ENCODE results near the gene SLC39A9. TPM values are rescaled to one million over a fixed set of nuclear protein-coding genes. Genes with fewer than 3 reads are reported as not detected.
A peak's percentile ranks its signal among the peaks of the same experiment; 100 is the strongest.

The SLC39A9 gene
- total and polyA plus RNA-seq, 2 of the 13 experiments (the other 11 are each of a cell fraction or from before 2014, with no cell fraction given), result 46.6 to 69.5 TPM

DNA sequence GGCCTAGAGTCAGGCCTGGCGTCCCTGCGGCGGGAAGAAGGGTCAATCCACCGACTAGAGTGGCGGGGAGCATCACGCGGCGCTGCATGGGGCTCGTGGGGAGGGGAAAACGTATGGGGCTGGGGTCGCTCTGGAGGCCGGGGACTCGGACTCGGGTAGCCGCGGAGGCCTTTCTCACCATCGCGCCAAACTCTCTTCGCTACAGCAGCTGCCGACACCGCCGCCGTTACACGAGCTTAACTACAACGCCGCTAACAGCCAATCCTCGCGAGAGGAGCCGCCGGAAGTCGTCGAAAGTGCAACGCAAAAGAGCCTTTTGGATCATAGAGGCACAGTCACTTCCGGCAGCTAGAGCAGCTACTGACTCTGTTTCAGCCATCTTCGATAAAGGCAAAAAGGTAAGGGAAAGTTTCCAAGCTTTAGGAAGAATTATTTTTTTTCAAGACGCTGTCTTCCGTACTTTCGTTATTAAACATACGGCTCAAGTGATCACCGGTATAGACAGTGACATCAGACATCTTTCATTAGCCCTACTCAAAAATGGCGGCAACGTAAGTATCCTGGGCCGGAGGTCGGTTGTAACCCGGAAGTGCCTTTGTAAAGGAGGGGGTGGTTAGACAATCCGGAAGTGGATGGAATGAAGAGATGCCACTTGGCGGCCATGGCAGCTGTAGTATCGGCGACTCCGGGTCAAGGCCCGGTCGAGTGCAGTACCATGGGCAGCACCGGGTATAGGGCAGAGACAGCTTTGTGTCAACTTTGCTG, at the start of gene SLC39A9, which contains the start of gene ERH (continued):
- TF ChIP-seq, protein P1, sequence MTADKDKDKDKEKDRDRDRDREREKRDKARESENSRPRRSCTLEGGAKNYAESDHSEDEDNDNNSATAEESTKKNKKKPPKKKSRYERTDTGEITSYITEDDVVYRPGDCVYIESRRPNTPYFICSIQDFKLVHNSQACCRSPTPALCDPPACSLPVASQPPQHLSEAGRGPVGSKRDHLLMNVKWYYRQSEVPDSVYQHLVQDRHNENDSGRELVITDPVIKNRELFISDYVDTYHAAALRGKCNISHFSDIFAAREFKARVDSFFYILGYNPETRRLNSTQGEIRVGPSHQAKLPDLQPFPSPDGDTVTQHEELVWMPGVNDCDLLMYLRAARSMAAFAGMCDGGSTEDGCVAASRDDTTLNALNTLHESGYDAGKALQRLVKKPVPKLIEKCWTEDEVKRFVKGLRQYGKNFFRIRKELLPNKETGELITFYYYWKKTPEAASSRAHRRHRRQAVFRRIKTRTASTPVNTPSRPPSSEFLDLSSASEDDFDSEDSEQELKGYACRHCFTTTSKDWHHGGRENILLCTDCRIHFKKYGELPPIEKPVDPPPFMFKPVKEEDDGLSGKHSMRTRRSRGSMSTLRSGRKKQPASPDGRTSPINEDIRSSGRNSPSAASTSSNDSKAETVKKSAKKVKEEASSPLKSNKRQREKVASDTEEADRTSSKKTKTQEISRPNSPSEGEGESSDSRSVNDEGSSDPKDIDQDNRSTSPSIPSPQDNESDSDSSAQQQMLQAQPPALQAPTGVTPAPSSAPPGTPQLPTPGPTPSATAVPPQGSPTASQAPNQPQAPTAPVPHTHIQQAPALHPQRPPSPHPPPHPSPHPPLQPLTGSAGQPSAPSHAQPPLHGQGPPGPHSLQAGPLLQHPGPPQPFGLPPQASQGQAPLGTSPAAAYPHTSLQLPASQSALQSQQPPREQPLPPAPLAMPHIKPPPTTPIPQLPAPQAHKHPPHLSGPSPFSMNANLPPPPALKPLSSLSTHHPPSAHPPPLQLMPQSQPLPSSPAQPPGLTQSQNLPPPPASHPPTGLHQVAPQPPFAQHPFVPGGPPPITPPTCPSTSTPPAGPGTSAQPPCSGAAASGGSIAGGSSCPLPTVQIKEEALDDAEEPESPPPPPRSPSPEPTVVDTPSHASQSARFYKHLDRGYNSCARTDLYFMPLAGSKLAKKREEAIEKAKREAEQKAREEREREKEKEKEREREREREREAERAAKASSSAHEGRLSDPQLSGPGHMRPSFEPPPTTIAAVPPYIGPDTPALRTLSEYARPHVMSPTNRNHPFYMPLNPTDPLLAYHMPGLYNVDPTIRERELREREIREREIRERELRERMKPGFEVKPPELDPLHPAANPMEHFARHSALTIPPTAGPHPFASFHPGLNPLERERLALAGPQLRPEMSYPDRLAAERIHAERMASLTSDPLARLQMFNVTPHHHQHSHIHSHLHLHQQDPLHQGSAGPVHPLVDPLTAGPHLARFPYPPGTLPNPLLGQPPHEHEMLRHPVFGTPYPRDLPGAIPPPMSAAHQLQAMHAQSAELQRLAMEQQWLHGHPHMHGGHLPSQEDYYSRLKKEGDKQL (CRISPR knock-in tag; IDR thresholded peaks at IDR 0.05; ENCODE audit: low read depth), result 0 out of 2 replicates have a peak, but pooled peaks have one; percentile 48
- no peak for TF ChIP-seq ZNF382 (CRISPR knock-in tag; IDR thresholded peaks at IDR 0.05; ENCODE audit: borderline replicate concordance)
- peak; percentile 59 for TF ChIP-seq ZNF883 (CRISPR knock-in tag; IDR thresholded peaks at IDR 0.05; ENCODE audit: not compliant biosample characterization)
- peak; percentile 43; the same call in 1 of the 2 replicates for TF ChIP-seq NFYC (CRISPR knock-in tag; IDR thresholded peaks at IDR 0.05)
- peak; percentile 77; the same call in 1 of the 2 replicates for TF ChIP-seq EHMT2 (IDR thresholded peaks at IDR 0.05; ENCODE audit: borderline replicate concordance, low read depth, low read length)
- TF ChIP-seq ZNF709 (CRISPR knock-in tag; IDR thresholded peaks at IDR 0.05), result peak; percentile 29; the same call in 1 of the 2 replicates
- peak; percentile 99 for TF ChIP-seq HOXA3 (CRISPR knock-in tag; IDR thresholded peaks at IDR 0.05)
- TF ChIP-seq, protein P2, sequence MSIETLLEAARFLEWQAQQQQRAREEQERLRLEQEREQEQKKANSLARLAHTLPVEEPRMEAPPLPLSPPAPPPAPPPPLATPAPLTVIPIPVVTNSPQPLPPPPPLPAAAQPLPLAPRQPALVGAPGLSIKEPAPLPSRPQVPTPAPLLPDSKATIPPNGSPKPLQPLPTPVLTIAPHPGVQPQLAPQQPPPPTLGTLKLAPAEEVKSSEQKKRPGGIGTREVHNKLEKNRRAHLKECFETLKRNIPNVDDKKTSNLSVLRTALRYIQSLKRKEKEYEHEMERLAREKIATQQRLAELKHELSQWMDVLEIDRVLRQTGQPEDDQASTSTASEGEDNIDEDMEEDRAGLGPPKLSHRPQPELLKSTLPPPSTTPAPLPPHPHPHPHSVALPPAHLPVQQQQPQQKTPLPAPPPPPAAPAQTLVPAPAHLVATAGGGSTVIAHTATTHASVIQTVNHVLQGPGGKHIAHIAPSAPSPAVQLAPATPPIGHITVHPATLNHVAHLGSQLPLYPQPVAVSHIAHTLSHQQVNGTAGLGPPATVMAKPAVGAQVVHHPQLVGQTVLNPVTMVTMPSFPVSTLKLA (IDR thresholded peaks at IDR 0.05), result no peak
- peak; percentile 63; the same call in 1 of the 2 replicates for TF ChIP-seq ZNF605 (CRISPR knock-in tag; IDR thresholded peaks at IDR 0.05)
- peak; percentile 19 for TF ChIP-seq CEBPG (CRISPR knock-in tag; IDR thresholded peaks at IDR 0.05)
- no peak for TF ChIP-seq NCOA2 (CRISPR knock-in tag; IDR thresholded peaks at IDR 0.05)
- TF ChIP-seq SIN3A (IDR thresholded peaks at IDR 0.05; ENCODE audit: borderline replicate concordance, low read depth, low read length), result peak; percentile 55
- TF ChIP-seq, protein P3, sequence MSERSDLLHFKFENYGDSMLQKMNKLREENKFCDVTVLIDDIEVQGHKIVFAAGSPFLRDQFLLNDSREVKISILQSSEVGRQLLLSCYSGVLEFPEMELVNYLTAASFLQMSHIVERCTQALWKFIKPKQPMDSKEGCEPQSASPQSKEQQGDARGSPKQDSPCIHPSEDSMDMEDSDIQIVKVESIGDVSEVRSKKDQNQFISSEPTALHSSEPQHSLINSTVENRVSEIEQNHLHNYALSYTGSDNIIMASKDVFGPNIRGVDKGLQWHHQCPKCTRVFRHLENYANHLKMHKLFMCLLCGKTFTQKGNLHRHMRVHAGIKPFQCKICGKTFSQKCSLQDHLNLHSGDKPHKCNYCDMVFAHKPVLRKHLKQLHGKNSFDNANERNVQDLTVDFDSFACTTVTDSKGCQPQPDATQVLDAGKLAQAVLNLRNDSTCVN (CRISPR knock-in tag; IDR thresholded peaks at IDR 0.05; ENCODE audit: borderline replicate concordance), result no peak
- no peak for TF ChIP-seq CSRNP2 (CRISPR knock-in tag; conservative IDR thresholded peaks at IDR 0.05; ENCODE audit: low read depth)
- TF ChIP-seq BORCS8-MEF2B (CRISPR knock-in tag; IDR thresholded peaks at IDR 0.05), result peak; percentile 62; the same call in 1 of the 2 replicates
- peak; percentile 43; the same call in 1 of the 2 replicates for TF ChIP-seq KLF15 (CRISPR knock-in tag; IDR thresholded peaks at IDR 0.05; ENCODE audit: borderline replicate concordance)
- no peak for TF ChIP-seq REXO4 (CRISPR knock-in tag; IDR thresholded peaks at IDR 0.05; ENCODE audit: borderline replicate concordance)
- no peak for TF ChIP-seq MEIS1 (CRISPR knock-in tag; IDR thresholded peaks at IDR 0.05; ENCODE audit: borderline replicate concordance)
- 0 out of 2 replicates have a peak, but pooled peaks have one; percentile 18 for TF ChIP-seq SOX5 (CRISPR knock-in tag; IDR thresholded peaks at IDR 0.05; ENCODE audit: borderline replicate concordance)
- no peak for TF ChIP-seq NPAS2 (CRISPR knock-in tag; IDR thresholded peaks at IDR 0.05; ENCODE audit: borderline replicate concordance)

Data from HepG2 (cell line).